Measurements from ENCODE around the gene PCYT2. TPM values are rescaled to one million over a fixed set of nuclear protein-coding genes. Genes with fewer than 3 reads are reported as not detected.

Gene PCYT2
- total and polyA plus RNA-seq, 3 experiments from 2014 or later: 30.3 to 35.7 (median 31.6) TPM

DNA sequence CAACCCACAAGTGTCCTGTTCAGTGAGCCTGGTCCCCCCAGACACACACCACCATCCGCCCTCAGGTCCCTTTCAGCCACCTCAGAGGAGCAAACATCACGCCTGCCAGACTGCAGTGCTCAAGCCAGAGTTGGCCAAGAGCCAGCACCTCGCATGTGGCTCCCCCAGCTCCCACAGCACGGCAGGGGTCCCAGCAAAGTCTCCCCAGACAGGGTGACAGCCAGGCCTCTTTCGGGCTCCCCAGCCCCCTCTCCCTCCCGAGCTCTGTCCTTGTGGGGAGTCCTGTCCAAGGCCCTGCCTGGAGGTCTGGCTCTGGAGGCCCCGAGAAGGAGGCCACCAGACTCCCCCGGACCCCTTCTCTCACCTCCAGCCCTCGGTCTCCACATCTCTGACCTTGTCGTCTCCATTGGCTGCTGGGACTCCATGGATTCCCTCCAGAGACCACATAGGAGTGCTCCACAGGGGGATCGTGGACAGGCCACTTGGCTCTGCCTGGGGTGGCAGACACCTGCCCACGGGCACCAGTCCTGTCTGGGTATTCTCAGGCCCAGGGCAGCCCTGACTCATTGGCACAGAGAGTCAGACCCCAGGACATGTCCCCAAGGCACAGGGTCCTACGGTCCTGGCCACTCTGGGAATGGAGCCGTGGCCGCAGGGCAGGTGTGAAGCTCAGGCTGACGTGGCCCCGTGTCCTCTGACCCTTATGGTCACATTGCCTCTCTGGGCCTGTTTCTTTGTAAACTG is 37.6 kb upstream of the PCYT2 start:
- Histone ChIP-seq H3K4me1 (ENCODE audit: insufficient read depth, low read length) (no peaks in the 10 kb centered on the region), H3K36me3 (ENCODE audit: insufficient read depth, low read length) (no peaks in the 10 kb centered on the region), H3K9me3 (ENCODE audit: low read length) (no peaks in the 10 kb centered on the region), H3K4me3 (ENCODE audit: low read length) (no peak overlapping the region), H3K27me3 (ENCODE audit: insufficient read depth, low read length, poor library complexity, severe bottlenecking) (no peaks in the 10 kb centered on the region), H3K27ac (ENCODE audit: low read depth, low read length) (no peak overlapping the region)
- no peaks in the 10 kb centered on the region for H3K36me3 Mint-ChIP-seq
- ChIA-PET POLR2A (no interaction called here), CTCF (interaction anchor here (2.0 kb wide), 1 partner anchor 11 kb away, joined by 10 read pairs; no protein-coding TSS in a partner anchor)
- no peak overlapping the region for H3K4me3 Mint-ChIP-seq
- no peaks in the 10 kb centered on the region for H3K9me3 Mint-ChIP-seq
- H3K27me3 Mint-ChIP-seq: no peaks in the 10 kb centered on the region
- peaks cover 0 to 3% (median 0%) of the 10 kb centered on the region in 3 donors for H3K4me1 Mint-ChIP-seq
- H3K27ac Mint-ChIP-seq: peak overlapping the region in 1 of 8 donors; percentile 87
- DNase-seq: no peak

DNA sequence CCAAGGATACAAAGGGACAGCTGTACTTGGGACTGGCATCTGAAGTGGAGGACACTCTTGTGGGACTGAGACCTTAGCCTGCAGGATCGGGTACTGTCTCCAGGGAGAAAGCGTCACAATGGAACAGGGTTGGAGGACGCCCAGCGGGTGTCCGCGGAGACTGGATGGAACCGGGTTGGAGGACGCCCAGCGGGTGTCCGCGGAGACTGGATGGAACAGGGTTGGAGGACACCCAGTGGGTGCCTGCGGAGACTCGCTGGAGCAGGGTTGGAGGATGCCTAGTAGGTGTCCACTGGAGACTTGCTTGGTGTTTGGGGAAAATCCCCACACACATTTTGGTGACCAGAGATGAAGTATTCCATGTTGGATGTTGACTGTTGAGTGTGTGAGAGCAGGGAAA is 36.0 kb upstream of the PCYT2 start, which contains the start of gene MYADML2:
Gene MYADML2, minus strand, starts transcription at position 45 of the 400 bp plus-strand sequence. CDS start 5,492 bp downstream, outside the sequence.
- Mint-ChIP-seq H3K9me3 (no peaks in the 10 kb centered on the region), H3K4me1 (peaks cover 0 to 3% (median 0%) of the 10 kb centered on the region in 3 donors), H3K27ac (peak within 1 kb of the TSS in 2 of 8 donors; percentile 46 to 55), H3K36me3 (no peaks in the 10 kb centered on the region), H3K4me3 (no peak within 1 kb of the TSS), H3K27me3 (peaks cover 0 to 4% of the 10 kb centered on the region in 2 donors)
- ChIA-PET CTCF (interaction anchor here (2.0 kb wide), 1 partner anchor 13 kb away, joined by 10 read pairs; no protein-coding TSS in a partner anchor), POLR2A (no interaction called here)
- Histone ChIP-seq H3K9me3 (ENCODE audit: low read length) (no peaks in the 10 kb centered on the region), H3K27ac (ENCODE audit: low read depth, low read length) (no peak within 1 kb of the TSS), H3K36me3 (ENCODE audit: insufficient read depth, low read length) (no peaks in the 10 kb centered on the region), H3K27me3 (ENCODE audit: insufficient read depth, low read length, poor library complexity, severe bottlenecking) (no peaks in the 10 kb centered on the region), H3K4me1 (ENCODE audit: insufficient read depth, low read length) (no peaks in the 10 kb centered on the region), H3K4me3 (ENCODE audit: low read length) (no peak within 1 kb of the TSS)
- no peak for DNase-seq

DNA sequence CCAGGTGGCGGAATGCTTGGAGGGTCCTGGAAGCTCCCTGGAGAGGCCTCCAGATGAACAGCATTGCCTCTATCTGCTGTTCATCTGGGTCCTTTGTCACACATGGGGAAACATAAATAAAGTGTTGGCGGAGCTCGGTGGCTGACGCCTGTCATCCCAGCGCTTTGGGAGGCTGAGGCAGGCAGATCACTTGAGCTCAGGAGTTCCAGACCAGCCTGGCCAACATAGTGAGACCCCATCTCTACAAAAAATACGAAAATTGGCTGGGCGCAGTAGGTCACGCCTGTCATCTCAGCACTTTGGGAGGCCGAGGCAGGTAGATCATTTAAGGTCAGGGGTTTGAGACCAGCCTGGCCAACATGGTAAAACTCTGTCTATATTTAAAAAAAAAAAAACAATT is 33.7 kb upstream of the PCYT2 start:
- no peak overlapping the region for H3K27ac ChIP-seq (ENCODE audit: low read depth, low read length)
- no peaks in the 10 kb centered on the region for H3K36me3 ChIP-seq (ENCODE audit: insufficient read depth, low read length)
- H3K27me3 ChIP-seq (ENCODE audit: insufficient read depth, low read length, poor library complexity, severe bottlenecking): no peaks in the 10 kb centered on the region
- no peaks in the 10 kb centered on the region for H3K9me3 ChIP-seq (ENCODE audit: low read length)
- POLR2A ChIA-PET: no interaction called here
- CTCF ChIA-PET: interaction anchor here (1.3 to 1.7 kb wide), 2 partner anchors 14 to 16 kb away, joined by 3 to 7 read pairs; no protein-coding TSS in a partner anchor
- Mint-ChIP-seq H3K27me3 (peaks cover 0 to 11% of the 10 kb centered on the region in 2 donors), H3K4me1 (no peaks in the 10 kb centered on the region), H3K9me3 (no peaks in the 10 kb centered on the region), H3K4me3 (no peak overlapping the region), H3K27ac (no peak overlapping the region), H3K36me3 (no peaks in the 10 kb centered on the region)
- DNase-seq: no peak
- H3K4me1 ChIP-seq (ENCODE audit: insufficient read depth, low read length): no peaks in the 10 kb centered on the region
- no peak overlapping the region for H3K4me3 ChIP-seq (ENCODE audit: low read length)

DNA sequence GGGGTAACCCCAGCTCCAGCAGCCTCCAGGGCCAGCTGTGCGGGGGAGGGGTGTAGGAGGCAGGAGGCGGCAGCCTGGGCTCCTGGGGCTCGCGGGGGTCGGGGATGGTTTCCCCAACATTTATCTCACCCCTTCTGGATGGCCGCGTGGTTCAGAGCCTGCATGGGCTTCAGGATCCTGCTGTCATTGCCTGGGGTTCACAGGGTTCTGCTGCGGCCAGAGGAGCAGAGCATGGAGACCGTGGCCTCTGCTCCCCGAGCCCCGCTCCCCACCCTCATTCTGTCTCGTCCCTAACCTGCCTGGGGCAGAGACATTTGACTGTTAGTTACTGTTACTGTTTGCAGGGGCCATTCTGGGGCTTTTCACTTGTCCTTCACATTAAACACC is 31.0 kb upstream of the PCYT2 start:
- H3K27me3 Mint-ChIP-seq: peaks cover 4 to 11% of the 10 kb centered on the region in 2 donors
- CTCF ChIA-PET: interaction anchor here (1.8 kb wide), 1 partner anchor 18 kb away, joined by 7 read pairs; no protein-coding TSS in a partner anchor
- no peak for DNase-seq

DNA sequence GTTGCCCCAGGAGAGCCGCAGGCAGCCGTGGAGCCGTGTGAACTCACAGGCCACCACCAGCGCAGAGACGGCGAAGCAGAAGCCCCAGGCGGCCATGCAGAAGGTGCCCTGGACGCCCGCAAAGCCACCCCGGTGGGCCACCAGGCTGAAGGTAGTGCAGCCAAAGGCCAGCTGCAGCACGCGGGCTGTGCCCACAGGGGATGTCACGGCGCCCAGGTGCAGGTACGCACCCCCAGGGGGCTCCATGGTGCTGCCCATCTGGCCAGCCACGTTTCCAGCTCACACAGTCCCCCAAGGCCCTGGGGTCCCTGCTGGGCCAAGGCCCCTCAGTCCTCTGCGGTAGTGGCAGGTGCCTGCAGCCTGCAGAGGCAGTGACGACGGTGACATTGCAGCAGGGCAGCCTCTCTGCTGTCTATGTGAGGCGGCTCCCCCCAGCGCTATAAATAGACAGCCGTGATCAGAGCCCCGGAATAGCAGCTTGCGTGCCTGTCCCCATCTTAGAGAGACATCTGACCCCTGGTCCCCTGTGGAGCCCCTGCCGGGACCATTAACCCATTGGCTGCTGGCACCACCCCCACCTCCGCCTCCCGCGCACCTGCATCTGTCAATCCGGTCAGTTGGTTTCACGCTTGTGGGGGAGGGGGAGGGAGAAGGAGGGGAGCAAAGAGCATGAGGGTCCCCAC is 30.4 kb upstream of the PCYT2 start:
- peaks cover 4 to 11% of the 10 kb centered on the region in 2 donors for H3K27me3 Mint-ChIP-seq
- H3K4me3 Mint-ChIP-seq: no peak overlapping the region
- no peaks in the 10 kb centered on the region for H3K9me3 Mint-ChIP-seq
- ChIA-PET POLR2A (no interaction called here), CTCF (interaction anchor here (1.8 kb wide), 1 partner anchor 18 kb away, joined by 7 read pairs; no protein-coding TSS in a partner anchor)
- peaks cover 0 to 6% (median 3%) of the 10 kb centered on the region in 3 donors for H3K4me1 Mint-ChIP-seq
- no peak overlapping the region for H3K4me3 ChIP-seq (ENCODE audit: low read length)
- H3K27ac ChIP-seq (ENCODE audit: low read depth, low read length): no peak overlapping the region
- peaks cover 3% of the 10 kb centered on the region for H3K4me1 ChIP-seq (ENCODE audit: insufficient read depth, low read length)
- H3K36me3 Mint-ChIP-seq: no peaks in the 10 kb centered on the region
- no peaks in the 10 kb centered on the region for H3K27me3 ChIP-seq (ENCODE audit: insufficient read depth, low read length, poor library complexity, severe bottlenecking)
- no peak for DNase-seq
- no peaks in the 10 kb centered on the region for H3K36me3 ChIP-seq (ENCODE audit: insufficient read depth, low read length)
- H3K27ac Mint-ChIP-seq: no peak overlapping the region
- no peaks in the 10 kb centered on the region for H3K9me3 ChIP-seq (ENCODE audit: low read length)

More for the DNA sequence above, 31.0 kb upstream of the PCYT2 start:
- no peaks in the 10 kb centered on the region for H3K4me1 ChIP-seq (ENCODE audit: insufficient read depth, low read length)
- Mint-ChIP-seq H3K4me3 (no peak overlapping the region), H3K36me3 (no peaks in the 10 kb centered on the region), H3K9me3 (no peaks in the 10 kb centered on the region), H3K4me1 (peaks cover 0 to 6% (median 3%) of the 10 kb centered on the region in 3 donors), H3K27ac (no peak overlapping the region)
- POLR2A ChIA-PET: interaction anchor here (0.7 kb wide), 1 partner anchor 109 kb away, joined by 4 read pairs; no protein-coding TSS in a partner anchor
- H3K27ac ChIP-seq (ENCODE audit: low read depth, low read length): no peak overlapping the region
- H3K4me3 ChIP-seq (ENCODE audit: low read length): no peak overlapping the region
- no peaks in the 10 kb centered on the region for H3K27me3 ChIP-seq (ENCODE audit: insufficient read depth, low read length, poor library complexity, severe bottlenecking)
- H3K9me3 ChIP-seq (ENCODE audit: low read length): no peaks in the 10 kb centered on the region
- no peaks in the 10 kb centered on the region for H3K36me3 ChIP-seq (ENCODE audit: insufficient read depth, low read length)

DNA sequence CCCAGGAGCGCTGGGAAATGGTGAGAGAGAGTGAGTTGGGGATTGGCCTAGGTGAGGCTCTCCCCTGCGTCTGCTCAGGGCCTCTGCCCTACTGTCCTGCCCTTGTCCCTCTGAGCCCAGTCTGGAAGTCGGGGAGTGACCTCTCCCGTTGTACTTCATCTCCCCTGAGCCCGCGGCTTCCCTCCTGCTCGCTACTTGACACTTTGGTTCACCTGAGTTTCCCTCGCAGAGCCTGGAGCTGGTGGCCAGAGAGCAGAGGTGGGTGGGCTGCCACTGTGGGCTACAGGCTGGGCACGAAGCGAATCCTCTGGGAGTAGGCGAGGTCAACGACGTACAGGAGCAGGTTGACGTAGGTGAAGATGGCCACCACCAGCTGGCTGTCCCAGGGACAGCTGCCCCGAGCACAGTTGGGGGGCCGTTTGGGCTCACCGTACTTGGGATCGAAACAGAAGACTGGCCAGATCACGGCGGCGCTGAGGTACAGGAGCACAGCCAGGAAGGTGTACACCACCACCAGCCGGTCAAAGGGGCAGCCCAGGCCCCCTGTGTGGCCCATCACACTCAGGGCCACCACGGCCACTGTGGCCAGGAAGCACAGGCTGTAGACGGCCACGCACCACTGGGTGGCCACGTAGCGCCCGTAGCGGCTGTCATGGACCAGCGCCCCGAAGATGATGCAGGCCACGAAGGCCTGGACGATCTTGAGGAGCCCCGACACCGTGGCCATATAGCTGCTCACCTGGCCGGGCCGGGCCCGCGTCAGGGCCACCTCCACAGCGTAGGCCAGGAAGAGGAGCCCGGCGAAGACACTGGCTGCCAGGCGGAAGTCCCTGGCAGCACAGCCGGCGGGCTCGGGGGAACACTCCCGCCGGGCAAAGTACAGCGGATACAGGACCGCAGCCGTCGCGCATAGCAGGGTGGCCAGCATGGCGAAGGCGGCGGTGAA is 29.6 kb upstream of the PCYT2 start:
- Histone ChIP-seq H3K4me1 (ENCODE audit: insufficient read depth, low read length) (peaks cover 5% of the 10 kb centered on the region), H3K27me3 (ENCODE audit: insufficient read depth, low read length, poor library complexity, severe bottlenecking) (no peaks in the 10 kb centered on the region), H3K9me3 (ENCODE audit: low read length) (no peaks in the 10 kb centered on the region), H3K36me3 (ENCODE audit: insufficient read depth, low read length) (no peaks in the 10 kb centered on the region), H3K4me3 (ENCODE audit: low read length) (no peak overlapping the region), H3K27ac (ENCODE audit: low read depth, low read length) (no peak overlapping the region)
- Mint-ChIP-seq H3K27me3 (peaks cover 4 to 11% of the 10 kb centered on the region in 2 donors), H3K27ac (no peak overlapping the region), H3K36me3 (no peaks in the 10 kb centered on the region), H3K4me3 (no peak overlapping the region), H3K4me1 (peaks cover 0 to 8% (median 4%) of the 10 kb centered on the region in 3 donors), H3K9me3 (no peaks in the 10 kb centered on the region)
- ChIA-PET CTCF (no interaction called here), POLR2A (no interaction called here)
- no peak for DNase-seq

DNA sequence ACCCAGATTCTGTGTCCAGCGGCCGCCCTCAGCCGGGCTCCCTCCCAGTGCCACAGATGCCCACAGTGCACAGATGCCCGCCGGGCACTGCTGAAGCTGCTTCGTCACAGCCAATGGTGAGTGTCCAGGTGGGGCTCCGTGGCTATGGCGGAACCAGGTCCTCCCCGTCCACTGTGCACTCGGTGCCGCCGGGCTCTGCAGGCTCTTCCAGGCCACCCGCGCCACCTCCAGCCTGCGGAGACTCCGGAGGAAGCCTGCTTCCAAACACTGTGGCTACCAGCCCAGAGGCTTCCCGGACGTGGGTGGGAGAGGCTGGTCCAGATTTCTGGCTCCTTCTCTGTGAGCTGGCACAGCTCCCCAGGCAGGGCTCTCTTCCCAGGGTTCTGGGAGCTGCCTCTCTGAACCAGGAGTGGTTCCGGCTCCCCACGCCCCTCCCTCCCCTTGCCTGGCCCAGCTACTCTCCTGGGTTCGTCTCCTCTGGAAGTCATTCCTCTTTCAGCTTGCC is 28.7 kb upstream of the PCYT2 start:
- Mint-ChIP-seq H3K36me3 (no peaks in the 10 kb centered on the region), H3K4me1 (peaks cover 0 to 8% (median 5%) of the 10 kb centered on the region in 3 donors), H3K9me3 (no peaks in the 10 kb centered on the region), H3K27me3 (peaks cover 4 to 11% of the 10 kb centered on the region in 2 donors), H3K4me3 (peak overlapping the region in 1 of 7 donors; percentile 40), H3K27ac (no peak overlapping the region)
- DNase-seq: no peak
- H3K27ac ChIP-seq (ENCODE audit: low read depth, low read length): no peak overlapping the region
- ChIA-PET POLR2A (no interaction called here), CTCF (no interaction called here)
- H3K4me3 ChIP-seq (ENCODE audit: low read length): no peak overlapping the region
- no peaks in the 10 kb centered on the region for H3K36me3 ChIP-seq (ENCODE audit: insufficient read depth, low read length)
- no peaks in the 10 kb centered on the region for H3K9me3 ChIP-seq (ENCODE audit: low read length)
- H3K27me3 ChIP-seq (ENCODE audit: insufficient read depth, low read length, poor library complexity, severe bottlenecking): no peaks in the 10 kb centered on the region
- peaks cover 5% of the 10 kb centered on the region for H3K4me1 ChIP-seq (ENCODE audit: insufficient read depth, low read length)
